HUES6 (cell line): Measurements from ENCODE around the gene C1QTNF9B.

Source experiments
- H3K27ac ChIP-seq: 2 replicates; pipeline ENCODE4 v1.7.0; 2013; ENCODE audit warnings: low read depth, mild to moderate bottlenecking, low read length, inconsistent platforms
- H3K27me3 ChIP-seq: 2 replicates; pipeline ENCODE4 v1.6.1; 2013; ENCODE audit warnings: low read length; ENCODE audit not compliant: control insufficient read depth, insufficient read depth
- H3K36me3 ChIP-seq: 2 replicates; pipeline ENCODE4 v1.6.1; 2013; ENCODE audit warnings: low read length; ENCODE audit not compliant: control insufficient read depth, insufficient read depth
- H3K4me1 ChIP-seq: 2 replicates; pipeline ENCODE4 v1.6.1; 2013; ENCODE audit warnings: low read length; ENCODE audit not compliant: control insufficient read depth, insufficient read depth
- H3K4me3 ChIP-seq: 2 replicates; pipeline ENCODE4 v1.5.1; 2013; ENCODE audit warnings: low read depth, low read length
- H3K9ac ChIP-seq: one replicate; pipeline ENCODE4 v1.6.1; 2013; ENCODE audit warnings: mild to moderate bottlenecking, low read length
- H3K9me3 ChIP-seq: 2 replicates; pipeline ENCODE4 v1.6.1; 2013; ENCODE audit warnings: low read depth, low read length; ENCODE audit not compliant: control insufficient read depth, insufficient read depth

C1QTNF9B gene

DNA sequence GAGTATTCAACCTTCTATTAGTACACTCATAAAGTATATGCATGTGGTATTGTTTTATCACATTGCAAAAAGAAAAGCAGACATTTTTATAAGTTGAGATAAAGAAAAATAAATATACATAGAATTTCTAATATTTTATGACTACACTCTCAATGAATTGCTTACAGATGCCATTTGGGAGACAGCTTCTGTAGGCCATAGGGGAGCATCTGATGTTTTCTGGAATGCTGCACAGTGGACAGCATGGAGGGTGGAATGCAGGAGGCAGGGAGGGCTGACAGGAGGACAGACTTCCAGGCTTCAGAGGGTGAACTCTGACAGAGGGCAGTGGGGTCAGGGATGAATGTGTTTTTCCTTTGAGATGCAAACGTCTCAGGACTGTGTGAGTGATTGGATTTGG, 53.9 kb downstream of the C1QTNF9B start:
- no peak overlapping the region for H3K9ac ChIP-seq
- no peaks in the 10 kb centered on the region for H3K4me1 ChIP-seq
- no peak overlapping the region for H3K27ac ChIP-seq

DNA sequence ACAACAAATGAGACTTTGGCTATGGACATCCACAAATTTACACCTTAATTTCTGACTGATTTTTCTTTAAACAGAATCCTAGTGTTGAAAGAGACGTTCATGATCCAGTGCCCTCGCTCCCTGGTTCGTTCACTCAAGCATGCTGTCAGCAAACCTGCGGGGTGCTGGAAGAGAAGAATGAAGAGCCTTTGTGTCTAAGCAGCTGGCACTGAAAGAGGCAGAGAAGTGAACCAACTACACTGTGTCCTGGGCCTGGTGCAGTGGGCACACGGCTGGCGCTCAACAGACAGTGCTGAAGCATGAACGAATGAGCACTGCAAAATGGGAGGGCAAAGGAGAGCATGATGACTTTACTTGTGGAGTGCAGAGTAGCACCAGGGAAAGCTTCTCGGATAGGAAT, 54.9 kb downstream of the C1QTNF9B start:
- H3K4me1 ChIP-seq = no peaks in the 10 kb centered on the region
- peaks cover 2% of the 10 kb centered on the region; the same call in 1 of the 2 replicates for H3K36me3 ChIP-seq
- no peak overlapping the region for H3K4me3 ChIP-seq
- no peak overlapping the region for H3K9ac ChIP-seq
- H3K27ac ChIP-seq = no peak overlapping the region
- H3K9me3 ChIP-seq = no peaks in the 10 kb centered on the region
- no peaks in the 10 kb centered on the region for H3K27me3 ChIP-seq

More for the DNA sequence above, 53.9 kb downstream of the C1QTNF9B start:
- no peaks in the 10 kb centered on the region for H3K27me3 ChIP-seq
- H3K36me3 ChIP-seq = no peaks in the 10 kb centered on the region
- H3K9me3 ChIP-seq = no peaks in the 10 kb centered on the region
- no peak overlapping the region for H3K4me3 ChIP-seq
